ENCODE results near the gene DSC1.

- TF ChIP-seq CEBPB (IDR thresholded peaks at IDR 0.05; ENCODE audit: borderline replicate concordance in 1 of 2, low read depth in 2 of 2, low read length in 2 of 2): no peak
- no peak for TF ChIP-seq EZH2 (IDR thresholded peaks at IDR 0.05; ENCODE audit: borderline replicate concordance, control insufficient read depth, low read depth, low read length)
- TF ChIP-seq IRF3 (IDR thresholded peaks at IDR 0.05): no peak
- TF ChIP-seq POLR2AphosphoS5 (IDR thresholded peaks at IDR 0.05; ENCODE audit: low read length): no peak
- no peak for TF ChIP-seq USF1 (IDR thresholded peaks at IDR 0.05; ENCODE audit: borderline replicate concordance, extremely low read length, insufficient read depth, low read depth, low read length)
- TF ChIP-seq HCFC1 (IDR thresholded peaks at IDR 0.05; ENCODE audit: low read length): no peak
- no peak for TF ChIP-seq CBX5 (IDR thresholded peaks at IDR 0.05; ENCODE audit: low read depth)
- no peak for TF ChIP-seq CHD2 (IDR thresholded peaks at IDR 0.05; ENCODE audit: borderline replicate concordance, low read depth, low read length)
- no peak for TF ChIP-seq CTCF (IDR thresholded peaks at IDR 0.05 in 2 of 3, conservative IDR thresholded peaks at IDR 0.05 in 1 of 3; ENCODE audit: control insufficient read depth in 2 of 3, extremely low read depth in 1 of 3, insufficient read depth in 1 of 3, low read depth in 3 of 3, low read length in 3 of 3)
- TF ChIP-seq JUND (IDR thresholded peaks at IDR 0.05; ENCODE audit: low read depth, low read length): no peak
- TF ChIP-seq RCOR1 (conservative IDR thresholded peaks at IDR 0.05; ENCODE audit: low read depth, low read length): no peak
- TF ChIP-seq SREBF1 (IDR thresholded peaks at IDR 0.05; ENCODE audit: low read length): no peak
Observed at GRCh38 chr18:31088532-31088931, 74.1 kb downstream of the DSC1 start.
